OCI-LY1 (cell line): ENCODE results near the gene SDK1.

Experiments used
- H2AFZ ChIP-seq: fragments of 200-600 bp; sonication (generic), shearing (Covaris generic); 2 replicates; pipeline ENCODE4 v1.6.0; 2014; ENCODE audit warnings: antibody characterized with exemption, mild to moderate bottlenecking, low read length
- H3F3A ChIP-seq: fragments of 200-600 bp; sonication (generic), shearing (Covaris generic); 2 replicates; pipeline ENCODE4 v1.6.0; 2014; ENCODE audit warnings: mild to moderate bottlenecking, antibody characterized with exemption, low read length, moderate library complexity; ENCODE audit not compliant: insufficient read depth
- H3K27ac ChIP-seq: fragments of 200-600 bp; sonication (generic); 2 replicates; pipeline ENCODE4 v1.5.1; 2014; ENCODE audit warnings: low read length, mixed run types, mild to moderate bottlenecking, low read depth; ENCODE audit not compliant: poor library complexity, severe bottlenecking
- H3K27me3 ChIP-seq: fragments of 200-600 bp; sonication (generic); 2 replicates; pipeline ENCODE4 v1.6.0; 2014; ENCODE audit warnings: antibody characterized with exemption, mild to moderate bottlenecking, low read length, moderate library complexity; ENCODE audit not compliant: insufficient read depth
- H3K36me3 ChIP-seq: fragments of 200-600 bp; sonication (generic); 2 replicates; pipeline ENCODE4 v1.6.1; 2014; ENCODE audit warnings: mild to moderate bottlenecking, antibody characterized with exemption, low read length, moderate library complexity, mixed read lengths; ENCODE audit not compliant: insufficient read depth
- H3K4me1 ChIP-seq: fragments of 200-600 bp; sonication (generic); 2 replicates; pipeline ENCODE4 v1.5.1; 2014; ENCODE audit warnings: mild to moderate bottlenecking, low read length, moderate library complexity; ENCODE audit not compliant: insufficient read depth, severe bottlenecking
- H3K4me2 ChIP-seq: fragments of 200-600 bp; sonication (generic), shearing (Covaris generic); 2 replicates; pipeline ENCODE4 v1.6.1; 2014; ENCODE audit warnings: low read length
- H3K4me3 ChIP-seq: fragments of 200-600 bp; sonication (generic); 2 replicates; pipeline ENCODE4 v1.5.1; 2014; ENCODE audit warnings: low read length, low read depth, mild to moderate bottlenecking, mixed read lengths; ENCODE audit not compliant: poor library complexity, severe bottlenecking
- H3K79me2 ChIP-seq: fragments of 200-600 bp; shearing (Covaris generic); 2 replicates; pipeline ENCODE4 v1.6.1; 2016; ENCODE audit warnings: mixed run types, low read length, mixed read lengths; ENCODE audit not compliant: insufficient read depth
- H3K9ac ChIP-seq: fragments of 200-600 bp; sonication (generic), shearing (Covaris generic); 2 replicates; pipeline ENCODE4 v1.6.1; 2014; ENCODE audit warnings: mild to moderate bottlenecking, low read length, mixed read lengths
- H3K9me2 ChIP-seq: fragments of 200-600 bp; sonication (generic), shearing (Covaris generic); 2 replicates; pipeline ENCODE4 v1.6.1; 2014; ENCODE audit warnings: low read depth, mild to moderate bottlenecking, low read length, mixed read lengths
- H3K9me3 ChIP-seq: fragments of 200-600 bp; shearing (Covaris generic); 2 replicates; pipeline ENCODE4 v1.6.1; 2014; ENCODE audit warnings: low read length, mixed read lengths
- H4K20me1 ChIP-seq: fragments of 200-600 bp; sonication (generic), shearing (Covaris generic); 2 replicates; pipeline ENCODE4 v1.6.0; 2016; ENCODE audit warnings: mild to moderate bottlenecking, low read length; ENCODE audit not compliant: insufficient read depth
- CTCF ChIP-seq: fragments of 200-600 bp; sonication (generic), shearing (Covaris generic); IDR thresholded peaks from 2 replicates; pipeline ENCODE4 v1.5.1; 2017; ENCODE audit warnings: mild to moderate bottlenecking, antibody characterized with exemption, low read length, moderate library complexity, mixed read lengths
- EZH2 ChIP-seq: fragments of 200-600 bp; sonication (generic), shearing (Covaris generic); IDR thresholded peaks from 2 replicates; pipeline ENCODE4 v1.8.0; 2017; ENCODE audit warnings: borderline replicate concordance, mixed run types, mild to moderate bottlenecking, antibody characterized with exemption, low read length, moderate library complexity, mixed read lengths

Gene SDK1

GRCh38 chr7:4067874-4068273 is 766.8 kb downstream of the SDK1 start:
- Histone ChIP-seq H4K20me1 (no peaks in the 10 kb centered on the region), H3K9me2 (no peaks in the 10 kb centered on the region), H3K4me3 (no peak overlapping the region), H3K9ac (no peak overlapping the region), H3K4me2 (no peak overlapping the region), H3K9me3 (no peaks in the 10 kb centered on the region), H3K79me2 (no peaks in the 10 kb centered on the region), H2AFZ (no peak overlapping the region), H3K27ac (no peak overlapping the region), H3K4me1 (peaks cover 5% of the 10 kb centered on the region), H3K27me3 (no peaks in the 10 kb centered on the region), H3F3A (no peaks in the 10 kb centered on the region), H3K36me3 (peaks cover 12% of the 10 kb centered on the region; the same call in 1 of the 2 replicates)
- TF ChIP-seq EZH2 = no peak
- no peak for TF ChIP-seq CTCF

GRCh38 chr7:4068286-4068685 is 767.2 kb downstream of the SDK1 start:
- Histone ChIP-seq H3K4me3 (no peak overlapping the region), H4K20me1 (no peaks in the 10 kb centered on the region), H3K79me2 (no peaks in the 10 kb centered on the region), H3K9me3 (no peaks in the 10 kb centered on the region), H3K4me1 (peaks cover 5% of the 10 kb centered on the region), H3K4me2 (no peak overlapping the region), H2AFZ (no peak overlapping the region), H3K27me3 (no peaks in the 10 kb centered on the region), H3K36me3 (peaks cover 12% of the 10 kb centered on the region; the same call in 1 of the 2 replicates), H3F3A (no peaks in the 10 kb centered on the region), H3K9me2 (no peaks in the 10 kb centered on the region), H3K27ac (no peak overlapping the region), H3K9ac (no peak overlapping the region)
- TF ChIP-seq CTCF (no peak), EZH2 (no peak)

GRCh38 chr7:4069268-4070095 is 768.4 kb downstream of the SDK1 start:
- Histone ChIP-seq H3K79me2 (no peaks in the 10 kb centered on the region), H3K4me2 (no peak overlapping the region), H2AFZ (no peak overlapping the region), H3K9me3 (no peaks in the 10 kb centered on the region), H3K36me3 (peaks cover 12% of the 10 kb centered on the region; the same call in 1 of the 2 replicates), H3K4me3 (no peak overlapping the region), H3K4me1 (peaks cover 5% of the 10 kb centered on the region), H3K27me3 (no peaks in the 10 kb centered on the region), H3K9me2 (no peaks in the 10 kb centered on the region), H3K27ac (no peak overlapping the region), H4K20me1 (no peaks in the 10 kb centered on the region), H3K9ac (no peak overlapping the region), H3F3A (no peaks in the 10 kb centered on the region)
- no peak for TF ChIP-seq EZH2
- TF ChIP-seq CTCF = no peak
